NCI-H345 (cell line): Measurements from ENCODE around the gene MAML2.

Experiments
- DNase-seq: peaks from one replicate; lab custom pipeline; 2025; lab: John Stamatoyannopoulos, UW

MAML2 gene

GRCh38 chr11:96155627-96156378, 187.2 kb downstream of the MAML2 start:
- no peak for DNase-seq

- no peak for DNase-seq
These were observed 188.0 kb downstream of the MAML2 start for GRCh38 chr11:96154802-96155520.

- no peak for DNase-seq
These were observed 190.4 kb downstream of the MAML2 start for GRCh38 chr11:96152623-96153022.

- DNase-seq, result no peak
These were observed 191.5 kb downstream of the MAML2 start for GRCh38 chr11:96151501-96151900.

GRCh38 chr11:96150609-96151008, 192.4 kb downstream of the MAML2 start:
- DNase-seq, result no peak

GRCh38 chr11:96149743-96150555, 193.0 kb downstream of the MAML2 start:
- DNase-seq, result no peak

GRCh38 chr11:96147906-96148486, 195.0 kb downstream of the MAML2 start:
- no peak for DNase-seq

- DNase-seq, result no peak
These were observed 195.8 kb downstream of the MAML2 start for GRCh38 chr11:96147186-96147585.

- no peak for DNase-seq
These were observed 196.2 kb downstream of the MAML2 start for GRCh38 chr11:96146765-96147164.

- no peak for DNase-seq
These were observed 197.8 kb downstream of the MAML2 start for GRCh38 chr11:96145163-96145585.

- DNase-seq, result no peak
These were observed 198.4 kb downstream of the MAML2 start for GRCh38 chr11:96144553-96144952.

GRCh38 chr11:96143041-96143521, 199.9 kb downstream of the MAML2 start:
- DNase-seq, result no peak

GRCh38 chr11:96141626-96142025, 201.4 kb downstream of the MAML2 start:
- no peak for DNase-seq

- DNase-seq, result no peak
These were observed 203.3 kb downstream of the MAML2 start for GRCh38 chr11:96139691-96140090.

- DNase-seq, result no peak
These were observed 205.6 kb downstream of the MAML2 start for GRCh38 chr11:96137373-96137772.

GRCh38 chr11:96136613-96137298, 206.2 kb downstream of the MAML2 start:
- no peak for DNase-seq

- DNase-seq, result no peak
These were observed 208.4 kb downstream of the MAML2 start for GRCh38 chr11:96134602-96135001.

- DNase-seq, result no peak
These were observed 210.6 kb downstream of the MAML2 start for GRCh38 chr11:96132437-96132836.

- no peak for DNase-seq
These were observed 212.9 kb downstream of the MAML2 start for GRCh38 chr11:96130061-96130620.

GRCh38 chr11:96127596-96127959, 215.4 kb downstream of the MAML2 start:
- no peak for DNase-seq

GRCh38 chr11:96126917-96127595, 215.9 kb downstream of the MAML2 start:
- DNase-seq, result no peak
